HPDE6-E6E7 (cell line): ENCODE measurements around the gene MARVELD1.

Experiments used
- DNase-seq: peaks from one replicate; pipeline ENCODE4 v3.0.0; 2011; ENCODE audit warnings: missing footprints; ENCODE audit errors: extremely low spot score

The MARVELD1 gene

GRCh38 chr10:97755718-97756117, 42.2 kb downstream of the MARVELD1 start:
- DNase-seq = no peak

- DNase-seq = no peak
These were observed 43.9 kb downstream of the MARVELD1 start for GRCh38 chr10:97757471-97757870.

DNA sequence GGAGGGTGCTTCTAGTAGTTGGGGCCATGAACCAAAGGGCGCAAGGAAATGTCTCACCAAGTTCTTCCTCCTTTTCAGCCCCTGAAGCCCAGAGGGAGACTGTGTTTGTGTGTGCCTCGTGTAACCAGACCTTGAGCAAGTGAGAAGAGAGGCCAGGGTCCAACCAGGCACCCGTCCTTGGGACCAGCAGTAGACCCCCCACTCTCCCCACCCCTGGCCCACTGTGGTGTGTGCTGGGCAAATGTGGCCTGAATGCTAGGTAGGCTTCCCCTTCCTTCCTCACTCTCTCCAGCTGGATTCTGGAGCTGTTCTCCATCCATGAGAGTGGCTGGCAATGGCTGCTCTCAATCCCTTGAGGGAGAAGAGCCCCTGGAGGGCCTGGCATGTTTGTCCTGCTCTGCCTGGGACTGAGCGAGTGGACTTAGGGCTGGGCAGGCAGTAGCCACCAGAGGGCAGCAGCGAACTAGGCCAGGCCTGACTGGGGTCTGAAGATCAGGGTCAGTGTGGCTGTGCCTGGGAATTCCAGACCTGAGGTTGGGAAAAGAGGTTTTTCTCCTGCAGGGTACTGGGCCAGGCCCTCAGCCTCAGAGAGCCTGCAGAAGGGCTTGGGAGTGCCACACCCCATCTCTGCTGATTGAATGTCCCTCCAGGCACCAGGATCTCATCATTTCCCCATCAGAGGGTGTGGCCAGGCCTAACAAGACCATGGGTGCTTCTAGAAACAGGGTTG, 45.8 kb downstream of the MARVELD1 start:
- peak; percentile 56 for DNase-seq

GRCh38 chr10:97759946-97760345, 46.4 kb downstream of the MARVELD1 start:
- DNase-seq = no peak

DNA sequence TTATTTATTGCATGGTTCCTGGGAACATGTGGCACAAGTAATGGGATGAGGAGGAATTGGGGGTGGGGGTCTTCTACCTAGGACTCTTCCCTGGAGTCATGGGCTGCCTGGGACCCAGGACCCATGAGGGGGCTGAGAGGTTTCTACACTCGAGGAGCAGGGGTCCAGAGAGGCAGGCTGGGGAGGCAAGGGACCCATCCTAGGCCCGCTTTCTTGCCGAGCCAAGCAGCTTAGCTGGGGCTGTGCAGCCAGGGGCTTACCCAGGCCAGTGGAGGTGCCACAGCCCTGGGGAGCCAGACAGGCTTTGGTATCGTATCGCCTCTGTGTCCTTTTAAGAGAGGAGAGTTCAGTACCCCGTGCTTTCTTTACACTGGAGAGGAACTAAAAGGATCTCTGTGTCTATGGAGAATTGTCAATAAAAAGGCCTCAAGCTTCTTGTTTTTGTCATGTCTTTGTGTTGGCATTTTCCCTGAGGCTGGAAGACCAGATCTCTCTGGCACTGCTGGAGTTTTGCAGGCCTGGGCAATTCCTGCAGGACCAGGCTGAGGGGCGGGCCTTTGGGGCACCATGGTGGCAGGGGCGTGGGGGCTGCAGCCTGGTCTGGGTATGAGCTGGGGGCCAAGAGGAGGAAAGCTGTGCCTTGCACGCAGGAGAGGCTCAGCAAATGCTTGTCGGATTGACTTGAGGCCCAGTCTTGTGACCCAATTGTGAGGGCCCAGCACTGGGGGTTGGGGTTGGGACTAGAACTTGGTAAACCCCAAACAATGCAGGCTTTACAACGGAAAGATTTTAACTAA, 47.1 kb downstream of the MARVELD1 start:
- no peak for DNase-seq

DNA sequence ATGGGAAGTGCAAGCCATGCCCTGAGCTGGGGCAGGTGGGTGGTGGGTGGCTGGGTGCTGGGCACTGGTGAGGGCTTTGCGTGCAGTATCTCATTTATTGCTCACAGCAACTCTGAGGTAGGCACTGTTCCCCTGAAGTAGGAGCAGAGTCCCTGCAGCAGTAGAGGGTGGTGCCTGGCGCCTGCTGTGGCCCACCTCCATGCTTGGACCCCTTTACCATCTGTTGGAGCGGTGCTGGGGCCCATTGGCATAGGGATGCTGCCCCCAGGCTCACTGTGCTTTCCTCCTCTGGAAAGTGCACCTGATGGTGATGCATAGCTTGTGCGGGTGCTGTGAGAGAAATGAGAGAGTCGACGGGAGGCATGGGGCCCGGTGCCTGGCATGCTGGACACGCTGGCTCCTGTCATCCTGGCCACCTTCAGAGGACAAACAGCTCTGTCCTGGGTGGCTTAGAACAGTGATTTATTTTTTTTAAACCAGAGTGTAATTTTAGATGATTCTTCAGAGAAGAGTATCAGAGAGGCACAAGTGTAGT, 47.9 kb downstream of the MARVELD1 start:
- DNase-seq = no peak

GRCh38 chr10:97762056-97762455, 48.5 kb downstream of the MARVELD1 start:
- DNase-seq = no peak

DNA sequence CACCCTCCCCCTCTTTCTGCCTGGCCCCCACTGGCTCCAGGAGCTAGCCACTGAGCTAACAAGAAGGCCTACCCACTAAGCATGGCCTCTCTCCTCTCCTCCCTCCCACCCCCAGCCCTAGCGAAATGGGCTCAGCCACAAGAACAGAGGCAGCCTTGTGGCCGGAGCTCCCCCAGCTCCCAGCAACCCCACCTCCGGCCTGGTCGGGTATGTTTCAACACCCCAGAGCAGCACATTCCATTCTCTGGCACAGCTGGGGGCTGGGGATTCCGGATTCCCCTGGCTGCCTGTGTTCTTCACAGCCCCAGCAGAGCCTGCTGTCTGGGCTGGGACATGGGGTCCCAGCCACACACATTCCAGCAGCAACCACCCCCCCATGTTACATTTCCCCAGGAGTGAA, 49.3 kb downstream of the MARVELD1 start:
- DNase-seq = no peak

- DNase-seq = no peak
These were observed 49.9 kb downstream of the MARVELD1 start for GRCh38 chr10:97763411-97763810.

GRCh38 chr10:97763947-97764346, 50.4 kb downstream of the MARVELD1 start:
- DNase-seq = no peak

DNA sequence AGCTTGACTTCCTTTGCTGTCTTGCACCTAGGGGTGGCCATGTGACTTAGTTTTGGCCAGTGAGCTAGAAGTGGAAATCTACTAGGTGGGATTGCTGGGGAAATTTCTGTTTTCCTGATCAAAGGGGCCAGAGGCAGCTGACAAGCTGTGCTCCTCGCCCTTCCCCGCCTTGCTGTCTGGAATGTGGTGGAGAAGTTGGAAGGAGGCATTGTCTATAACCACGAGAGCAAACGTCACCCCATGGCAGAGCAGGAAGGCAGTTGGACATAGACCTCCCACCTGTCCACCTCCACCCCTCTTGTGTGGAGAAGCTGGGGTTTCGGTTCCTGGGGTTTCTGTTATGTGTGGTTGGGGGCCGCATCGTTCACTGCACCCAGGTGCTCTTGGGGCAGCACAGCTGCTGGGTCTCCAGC, 51.0 kb downstream of the MARVELD1 start:
- DNase-seq = no peak

DNA sequence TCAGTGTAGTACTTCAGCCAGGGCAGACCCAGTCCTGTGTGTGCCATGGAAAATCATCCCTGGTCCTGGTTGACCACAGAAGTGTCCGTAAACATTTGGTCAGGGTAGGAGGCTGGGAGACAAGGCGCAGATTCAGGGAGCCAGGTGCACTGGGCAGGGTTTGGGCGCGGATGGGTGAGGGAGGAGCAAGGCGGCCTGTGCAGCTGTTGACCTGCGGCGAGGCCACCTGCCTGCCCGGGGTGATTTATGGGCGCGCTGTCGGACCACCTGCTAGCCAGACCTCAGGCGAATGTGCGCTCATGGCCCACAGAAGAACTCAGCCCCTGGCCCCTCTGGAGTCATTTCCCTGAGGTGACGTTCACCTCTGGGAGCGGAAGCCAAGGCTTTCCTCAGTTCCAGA, 51.7 kb downstream of the MARVELD1 start:
- no peak for DNase-seq

DNA sequence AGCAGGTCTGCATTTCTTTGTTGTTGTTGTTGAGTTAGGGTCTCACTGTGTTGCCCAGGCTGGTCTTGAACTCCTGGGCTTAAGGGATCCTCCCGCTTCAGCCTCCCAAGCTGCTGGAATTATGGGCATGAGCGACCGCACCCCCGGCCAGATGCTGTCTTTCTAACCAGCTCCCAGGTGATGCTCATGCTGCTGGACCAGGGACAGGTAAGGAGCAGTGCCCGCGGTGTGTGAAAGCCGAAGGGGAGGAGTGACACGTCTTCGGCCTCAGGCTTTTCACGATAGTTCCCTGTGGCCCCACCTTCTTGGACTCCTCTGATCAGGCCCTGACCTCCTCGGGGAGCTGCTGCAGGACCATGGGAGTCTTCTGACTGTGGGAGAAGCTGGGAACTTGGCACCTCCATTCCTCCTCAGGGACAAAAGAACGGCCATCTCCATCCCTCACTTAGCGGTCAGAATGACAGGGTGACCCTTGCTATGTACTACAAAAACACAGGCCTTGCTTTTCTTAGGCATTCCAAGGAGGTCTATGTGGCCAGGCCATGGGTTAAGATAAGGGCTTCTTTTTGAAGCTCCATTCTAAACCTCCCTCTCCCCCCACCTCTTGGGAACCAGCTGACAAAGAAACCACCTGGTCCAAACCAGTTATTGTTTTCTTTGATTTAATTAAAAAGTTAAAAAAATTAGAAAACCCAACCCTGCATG, 52.7 kb downstream of the MARVELD1 start:
- DNase-seq = no peak

- no peak for DNase-seq
These were observed 53.7 kb downstream of the MARVELD1 start for GRCh38 chr10:97766996-97767924.
